ENCODE measurements around the gene NUDT21. TPM values are rescaled to one million over a fixed set of nuclear protein-coding genes. Genes with fewer than 3 reads are reported as not detected.

Gene NUDT21
- total and polyA plus RNA-seq, 2 of the 4 experiments (the other 2 are of a cell fraction), result 52.4 to 166 TPM

DNA sequence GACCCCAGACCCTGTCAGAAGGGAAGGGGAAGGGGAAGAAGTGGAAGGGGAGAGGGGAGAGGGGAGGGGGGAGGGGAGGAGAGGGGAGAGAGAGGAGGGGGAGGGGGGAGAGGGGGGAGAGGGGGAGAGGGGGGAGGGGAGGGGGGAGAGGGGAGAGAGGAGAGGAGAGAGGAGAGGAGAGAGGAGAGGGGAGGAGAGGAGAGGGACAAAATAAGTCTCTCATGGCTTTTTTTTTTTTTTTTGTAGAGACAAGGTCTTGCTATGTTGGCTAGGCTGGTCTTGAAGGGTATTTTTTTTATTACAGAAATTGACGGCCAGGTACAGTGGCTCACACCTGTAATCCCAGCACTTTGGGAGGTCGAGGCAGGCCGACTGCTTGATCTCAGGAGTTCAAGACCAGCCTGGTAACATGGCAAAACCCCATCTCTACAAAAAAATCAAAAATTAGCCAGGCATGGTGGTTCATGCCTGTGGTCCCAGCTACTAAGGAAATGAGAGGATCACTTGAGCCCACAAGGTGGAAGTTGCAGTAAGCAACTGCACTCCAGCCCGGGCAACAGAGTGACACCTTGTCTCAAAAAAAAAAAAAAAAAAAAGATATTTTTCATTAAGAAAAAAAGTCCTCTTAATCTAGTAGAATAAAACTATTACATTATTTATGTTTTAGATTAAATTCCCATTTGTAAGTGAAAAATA lies 45.0 kb downstream of the NUDT21 start:
- Histone ChIP-seq H3K27ac (ENCODE audit: insufficient read depth, low read length) (no peak overlapping the region), H3K36me3 (ENCODE audit: control insufficient read depth, insufficient read depth, low read length) (peaks cover 38% of the 10 kb centered on the region), H2BK15ac (ENCODE audit: low read depth, low read length) (no peak overlapping the region), H3K56ac (ENCODE audit: extremely low read depth, insufficient read depth, low read length) (no peak overlapping the region), H3K79me1 (ENCODE audit: low read depth in 1 of 2, low read length in 2 of 2) (peaks cover 28 to 40% of the 10 kb centered on the region in 2 experiments), H3K9me3 (ENCODE audit: control insufficient read depth, insufficient read depth, low read length) (no peaks in the 10 kb centered on the region), H3K9ac (ENCODE audit: low read depth, low read length) (no peak overlapping the region), H2AK5ac (ENCODE audit: low read depth, low read length) (no peak overlapping the region), H3K4me1 (ENCODE audit: control insufficient read depth, insufficient read depth, low read length) (no peaks in the 10 kb centered on the region), H4K20me1 (ENCODE audit: insufficient read depth, low read length) (no peaks in the 10 kb centered on the region), H3K4me2 (ENCODE audit: low read depth, low read length) (no peak overlapping the region), H3K27me3 (ENCODE audit: control insufficient read depth, insufficient read depth, low read length) (no peaks in the 10 kb centered on the region), H2BK120ac (ENCODE audit: low read depth, low read length) (no peak overlapping the region), H3K18ac (ENCODE audit: low read depth, low read length) (no peak overlapping the region), H3K23ac (ENCODE audit: low read depth, low read length) (no peak overlapping the region), H3K4ac (ENCODE audit: low read depth, low read length) (no peak overlapping the region), H2BK20ac (ENCODE audit: low read depth, low read length) (no peak overlapping the region), H4K8ac (ENCODE audit: low read depth in 2 of 2, low read length in 2 of 2) (no peak overlapping the region), H3K9me1 (ENCODE audit: insufficient read depth, low read length) (peaks cover 7% of the 10 kb centered on the region), H3K4me3 (ENCODE audit: insufficient read depth, low read depth, low read length) (no peak overlapping the region), H4K91ac (ENCODE audit: insufficient read depth, low read depth, low read length) (no peak overlapping the region), H2AFZ (replicated peaks; ENCODE audit: low read length, poor library complexity) (no peak overlapping the region), H3K14ac (replicated peaks; ENCODE audit: low read depth, low read length) (no peak overlapping the region), H2AK9ac (replicated peaks; ENCODE audit: low read depth, low read length, poor library complexity) (no peak overlapping the region), H2BK5ac (ENCODE audit: low read depth, low read length, poor library complexity, severe bottlenecking) (no peak overlapping the region), H4K5ac (ENCODE audit: low read depth, low read length) (no peak overlapping the region)
- dilution Hi-C loops (cut with HindIII; ENCODE audit: low sequenced_read_pairs, unreplicated experiment), result no loop called here
- in situ Hi-C loops (cut with MboI; ENCODE audit: low sequenced_read_pairs), result no loop called here
- WGBS, 2 experiments (ENCODE audit: extremely low coverage in 2 of 2, insufficient read length in 1 of 2), result no CpG with 5 or more reads among the region's 4 CpGs
- ATAC-seq (ENCODE audit: low read depth), result no peak
- DNase-seq, result no peak
- CTCF ChIA-PET, result no interaction called here
- POLR2A ChIA-PET (ENCODE audit: unreplicated experiment), result no interaction called here
- intact Hi-C loops (cut with micrococcal nuclease), result no loop called here
- TF ChIP-seq CHD1 (IDR thresholded peaks at IDR 0.05; ENCODE audit: low read depth, low read length), result no peak
- TF ChIP-seq, protein P1, sequence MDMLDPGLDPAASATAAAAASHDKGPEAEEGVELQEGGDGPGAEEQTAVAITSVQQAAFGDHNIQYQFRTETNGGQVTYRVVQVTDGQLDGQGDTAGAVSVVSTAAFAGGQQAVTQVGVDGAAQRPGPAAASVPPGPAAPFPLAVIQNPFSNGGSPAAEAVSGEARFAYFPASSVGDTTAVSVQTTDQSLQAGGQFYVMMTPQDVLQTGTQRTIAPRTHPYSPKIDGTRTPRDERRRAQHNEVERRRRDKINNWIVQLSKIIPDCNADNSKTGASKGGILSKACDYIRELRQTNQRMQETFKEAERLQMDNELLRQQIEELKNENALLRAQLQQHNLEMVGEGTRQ (IDR thresholded peaks at IDR 0.05; ENCODE audit: low read depth, low read length), result no peak
- no peak for TF ChIP-seq NFE2L2 (IDR thresholded peaks at IDR 0.05; ENCODE audit: low read depth, low read length)
- TF ChIP-seq, protein P2, sequence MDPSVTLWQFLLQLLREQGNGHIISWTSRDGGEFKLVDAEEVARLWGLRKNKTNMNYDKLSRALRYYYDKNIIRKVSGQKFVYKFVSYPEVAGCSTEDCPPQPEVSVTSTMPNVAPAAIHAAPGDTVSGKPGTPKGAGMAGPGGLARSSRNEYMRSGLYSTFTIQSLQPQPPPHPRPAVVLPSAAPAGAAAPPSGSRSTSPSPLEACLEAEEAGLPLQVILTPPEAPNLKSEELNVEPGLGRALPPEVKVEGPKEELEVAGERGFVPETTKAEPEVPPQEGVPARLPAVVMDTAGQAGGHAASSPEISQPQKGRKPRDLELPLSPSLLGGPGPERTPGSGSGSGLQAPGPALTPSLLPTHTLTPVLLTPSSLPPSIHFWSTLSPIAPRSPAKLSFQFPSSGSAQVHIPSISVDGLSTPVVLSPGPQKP (IDR thresholded peaks at IDR 0.05; ENCODE audit: borderline replicate concordance, low read depth, low read length), result no peak
- no peak for TF ChIP-seq FOS (IDR thresholded peaks at IDR 0.05; ENCODE audit: low read depth, low read length)
- no peak for TF ChIP-seq MAFK (IDR thresholded peaks at IDR 0.05; ENCODE audit: low read depth, low read length)
- TF ChIP-seq, protein P3, sequence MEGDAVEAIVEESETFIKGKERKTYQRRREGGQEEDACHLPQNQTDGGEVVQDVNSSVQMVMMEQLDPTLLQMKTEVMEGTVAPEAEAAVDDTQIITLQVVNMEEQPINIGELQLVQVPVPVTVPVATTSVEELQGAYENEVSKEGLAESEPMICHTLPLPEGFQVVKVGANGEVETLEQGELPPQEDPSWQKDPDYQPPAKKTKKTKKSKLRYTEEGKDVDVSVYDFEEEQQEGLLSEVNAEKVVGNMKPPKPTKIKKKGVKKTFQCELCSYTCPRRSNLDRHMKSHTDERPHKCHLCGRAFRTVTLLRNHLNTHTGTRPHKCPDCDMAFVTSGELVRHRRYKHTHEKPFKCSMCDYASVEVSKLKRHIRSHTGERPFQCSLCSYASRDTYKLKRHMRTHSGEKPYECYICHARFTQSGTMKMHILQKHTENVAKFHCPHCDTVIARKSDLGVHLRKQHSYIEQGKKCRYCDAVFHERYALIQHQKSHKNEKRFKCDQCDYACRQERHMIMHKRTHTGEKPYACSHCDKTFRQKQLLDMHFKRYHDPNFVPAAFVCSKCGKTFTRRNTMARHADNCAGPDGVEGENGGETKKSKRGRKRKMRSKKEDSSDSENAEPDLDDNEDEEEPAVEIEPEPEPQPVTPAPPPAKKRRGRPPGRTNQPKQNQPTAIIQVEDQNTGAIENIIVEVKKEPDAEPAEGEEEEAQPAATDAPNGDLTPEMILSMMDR (conservative IDR thresholded peaks at IDR 0.05; ENCODE audit: low read depth, low read length), result no peak
- TF ChIP-seq MAZ (IDR thresholded peaks at IDR 0.05; ENCODE audit: borderline replicate concordance, low read depth, low read length), result no peak
- no peak for TF ChIP-seq MXI1 (IDR thresholded peaks at IDR 0.05; ENCODE audit: borderline replicate concordance, low read depth, low read length)
- no peak for TF ChIP-seq POLR2A (IDR thresholded peaks at IDR 0.05; ENCODE audit: low read depth, low read length)
- TF ChIP-seq BHLHE40 (IDR thresholded peaks at IDR 0.05; ENCODE audit: low read depth, low read length), result no peak
- no peak for TF ChIP-seq CEBPB (IDR thresholded peaks at IDR 0.05; ENCODE audit: low read depth, low read length)
- no peak for TF ChIP-seq RFX5 (IDR thresholded peaks at IDR 0.05; ENCODE audit: low read depth, low read length)
- TF ChIP-seq SMC3 (IDR thresholded peaks at IDR 0.05; ENCODE audit: low read depth, low read length), result no peak
- no peak for TF ChIP-seq RCOR1 (IDR thresholded peaks at IDR 0.05; ENCODE audit: insufficient replicate concordance, low read length)
- TF ChIP-seq RAD21 (IDR thresholded peaks at IDR 0.05; ENCODE audit: low read length), result no peak
- BruUV-seq (replicated peaks), result no TSS peak

Measured in IMR-90 (cell line).